ENCODE measurements around the gene ROBO2. TPM values are rescaled to one million over a fixed set of nuclear protein-coding genes. Genes with fewer than 3 reads are reported as not detected.

ROBO2 gene
- polyA plus RNA-seq, 1 of the 3 experiments (the other 2 are of a cell fraction): not detected

GRCh38 chr3:77096966-77097890 lies 57.3 kb downstream of the ROBO2 start:
- H2AFZ ChIP-seq (ENCODE audit: low read depth): no peak overlapping the region
- DNase-seq: no peak
- WGBS (ENCODE audit: low lambda C conversion rate): 53% methylated on average over 12 of the region's 12 CpGs
- H3K79me2 ChIP-seq (ENCODE audit: insufficient read depth): no peaks in the 10 kb centered on the region
- no peak overlapping the region for H3K4me3 ChIP-seq (ENCODE audit: low read depth in 2 of 2, low read length in 1 of 2)
- no peaks in the 10 kb centered on the region for H3K4me1 ChIP-seq (ENCODE audit: control insufficient read depth in 1 of 2, insufficient read depth in 2 of 2, low read depth in 1 of 2, low read length in 1 of 2)
- no peaks in the 10 kb centered on the region for H3K9me3 ChIP-seq
- ChIA-PET CTCF (no interaction called here), POLR2A (no interaction called here)
- H3K4me2 ChIP-seq: no peak overlapping the region
- no peaks in the 10 kb centered on the region for H3K27me3 ChIP-seq (ENCODE audit: insufficient read depth)
- H3K9ac ChIP-seq: no peak overlapping the region
- no peaks in the 10 kb centered on the region for H3F3A ChIP-seq (replicated peaks; ENCODE audit: insufficient read depth)
- H4K20me1 ChIP-seq (ENCODE audit: insufficient read depth): no peaks in the 10 kb centered on the region
- H3K9me2 ChIP-seq: no peaks in the 10 kb centered on the region
- TF ChIP-seq NFIC (IDR thresholded peaks at IDR 0.05; ENCODE audit: borderline replicate concordance): no peak
- no peak for TF ChIP-seq ELF1 (IDR thresholded peaks at IDR 0.05)
- no peak for TF ChIP-seq EZH2phosphoT487 (IDR thresholded peaks at IDR 0.05; ENCODE audit: borderline replicate concordance, low read depth)
- no peak for TF ChIP-seq YY1 (IDR thresholded peaks at IDR 0.05; ENCODE audit: low read depth)
- no peak for TF ChIP-seq RXRA (IDR thresholded peaks at IDR 0.05; ENCODE audit: borderline replicate concordance, low read depth)
- no peak for TF ChIP-seq SIN3A (IDR thresholded peaks at IDR 0.05; ENCODE audit: borderline replicate concordance, low read depth, low read length)
- TF ChIP-seq RAD21 (IDR thresholded peaks at IDR 0.05; ENCODE audit: low read length): no peak
- TF ChIP-seq MEF2A (IDR thresholded peaks at IDR 0.05; ENCODE audit: borderline replicate concordance, low read depth): no peak
- no peak for TF ChIP-seq GABPA (IDR thresholded peaks at IDR 0.05; ENCODE audit: low read depth)
- TF ChIP-seq NRF1 (IDR thresholded peaks at IDR 0.05; ENCODE audit: low read depth, low read length): no peak
- TF ChIP-seq FOXJ3 (CRISPR knock-in tag; IDR thresholded peaks at IDR 0.05): no peak
- TF ChIP-seq FOXM1 (IDR thresholded peaks at IDR 0.05; ENCODE audit: low read depth): no peak
- no peak for TF ChIP-seq EP300 (IDR thresholded peaks at IDR 0.05; ENCODE audit: borderline replicate concordance in 1 of 2, low read depth in 1 of 2, low read length in 1 of 2)
- no peaks in the 10 kb centered on the region for H3K36me3 ChIP-seq (replicated peaks in 1 of 2; ENCODE audit: control insufficient read depth in 1 of 2, insufficient read depth in 2 of 2, low read length in 1 of 2)
- H3K27ac ChIP-seq (ENCODE audit: low read depth in 2 of 2, low read length in 1 of 2): no peak overlapping the region

- Histone ChIP-seq H3K27ac (ENCODE audit: low read depth in 2 of 2, low read length in 1 of 2) (no peak overlapping the region), H3K9me2 (no peaks in the 10 kb centered on the region), H3K9me3 (no peaks in the 10 kb centered on the region), H3K9ac (no peak overlapping the region), H3K4me1 (ENCODE audit: control insufficient read depth in 1 of 2, insufficient read depth in 2 of 2, low read depth in 1 of 2, low read length in 1 of 2) (no peaks in the 10 kb centered on the region), H3F3A (replicated peaks; ENCODE audit: insufficient read depth) (no peaks in the 10 kb centered on the region), H3K4me3 (ENCODE audit: low read depth in 2 of 2, low read length in 1 of 2) (no peak overlapping the region), H4K20me1 (ENCODE audit: insufficient read depth) (no peaks in the 10 kb centered on the region), H3K27me3 (ENCODE audit: insufficient read depth) (no peaks in the 10 kb centered on the region), H3K36me3 (replicated peaks in 1 of 2; ENCODE audit: control insufficient read depth in 1 of 2, insufficient read depth in 2 of 2, low read length in 1 of 2) (no peaks in the 10 kb centered on the region), H3K79me2 (ENCODE audit: insufficient read depth) (no peaks in the 10 kb centered on the region), H2AFZ (ENCODE audit: low read depth) (no peak overlapping the region), H3K4me2 (no peak overlapping the region)
- CTCF ChIA-PET: interaction anchor here (0.8 to 0.9 kb wide), 2 partner anchors 20 to 357 kb away, joined by 3 read pairs; no protein-coding TSS in a partner anchor
- TF ChIP-seq CTCF (IDR thresholded peaks at IDR 0.05): no peak
- no peak for TF ChIP-seq FOSL2 (IDR thresholded peaks at IDR 0.05; ENCODE audit: borderline replicate concordance, low read depth)
- TF ChIP-seq NRF1 (IDR thresholded peaks at IDR 0.05; ENCODE audit: low read depth, low read length): no peak
- TF ChIP-seq JUND (IDR thresholded peaks at IDR 0.05): no peak
- TF ChIP-seq PBX3 (IDR thresholded peaks at IDR 0.05): no peak
- no peak for TF ChIP-seq RAD21 (IDR thresholded peaks at IDR 0.05; ENCODE audit: low read length)
- TF ChIP-seq RXRA (IDR thresholded peaks at IDR 0.05; ENCODE audit: borderline replicate concordance, low read depth): no peak
- no peak for TF ChIP-seq MEF2A (IDR thresholded peaks at IDR 0.05; ENCODE audit: borderline replicate concordance, low read depth)
- no peak for TF ChIP-seq IRF3 (IDR thresholded peaks at IDR 0.05; ENCODE audit: low read depth, low read length)
- no peak for TF ChIP-seq GATA2 (CRISPR knock-in tag; IDR thresholded peaks at IDR 0.05)
- DNase-seq: no peak
- POLR2A ChIA-PET: no interaction called here
- 64% methylated on average over 6 of the region's 6 CpGs for WGBS (ENCODE audit: low lambda C conversion rate)
These were observed 63.3 kb downstream of the ROBO2 start for GRCh38 chr3:77102951-77103769.

Measured in SK-N-SH (cell line).